ENCODE measurements around the gene FAM20A. TPM values are rescaled to one million over a fixed set of nuclear protein-coding genes. Genes with fewer than 3 reads are reported as not detected.

FAM20A gene
- total and polyA plus RNA-seq, 2 of the 8 experiments (the other 6 are each of a cell fraction or from before 2014, with no cell fraction given) = 3.6 to 11.9 TPM

GRCh38 chr17:68576137-68576536 is 25.0 kb downstream of the FAM20A start:
- Histone ChIP-seq H3K79me1 (ENCODE audit: low read depth, low read length) (no peaks in the 10 kb centered on the region), H3K14ac (ENCODE audit: insufficient read length) (no peak overlapping the region), H3K27me3 (replicated peaks in 1 of 4; ENCODE audit: control insufficient read depth in 3 of 4, extremely low read depth in 1 of 4, insufficient read depth in 3 of 4, low read length in 3 of 4) (no peaks in the 10 kb centered on the region), H4K8ac (ENCODE audit: extremely low read depth, insufficient read depth, low read length) (no peak overlapping the region), H3K23ac (ENCODE audit: insufficient read length) (no peak overlapping the region), H2AK5ac (ENCODE audit: low read depth, low read length) (no peak overlapping the region), H3K4me1 (replicated peaks in 1 of 4; ENCODE audit: control insufficient read depth in 3 of 4, insufficient read depth in 4 of 4, low read length in 3 of 4) (peaks cover 0 to 2% (median 0%) of the 10 kb centered on the region in 4 experiments; a peak in 1 of 7 replicates), H4K91ac (replicated peaks; ENCODE audit: insufficient read length, low read length) (no peak overlapping the region), H3K23me2 (ENCODE audit: low read depth, low read length) (no peaks in the 10 kb centered on the region), H3K4ac (replicated peaks; ENCODE audit: insufficient read length, low read depth, low read length) (no peak overlapping the region), H3K27ac (ENCODE audit: low read depth, low read length) (no peak overlapping the region), H3K56ac (replicated peaks; ENCODE audit: insufficient read length, low read depth, low read length) (no peak overlapping the region), H2BK15ac (ENCODE audit: low read length) (no peak overlapping the region; the same call in 1 of the 2 replicates), H3K4me2 (ENCODE audit: insufficient read depth in 1 of 2, low read depth in 2 of 2, low read length in 2 of 2) (no peak overlapping the region), H2BK20ac (ENCODE audit: low read length) (no peak overlapping the region), H3K18ac (ENCODE audit: extremely low read depth, low read length) (no peak overlapping the region), H4K5ac (ENCODE audit: insufficient read length, low read depth, low read length) (no peak overlapping the region), H2BK5ac (ENCODE audit: low read depth, low read length) (no peak overlapping the region), H3K4me3 (ENCODE audit: extremely low read depth in 1 of 4, insufficient read depth in 2 of 4, low read depth in 3 of 4, low read length in 4 of 4) (no peak overlapping the region), H3K36me3 (ENCODE audit: control insufficient read depth in 2 of 4, insufficient read depth in 4 of 4, low read length in 3 of 4) (peaks cover 0 to 8% (median 0%) of the 10 kb centered on the region in 4 experiments; a peak in 1 of 8 replicates), H2AFZ (ENCODE audit: low read length) (no peak overlapping the region), H3K79me2 (ENCODE audit: control insufficient read depth in 1 of 2, insufficient read depth in 2 of 2, low read length in 2 of 2) (no peaks in the 10 kb centered on the region), H3K9ac (replicated peaks in 1 of 4; ENCODE audit: extremely low read depth in 1 of 4, low read depth in 3 of 4, low read length in 3 of 4) (no peak overlapping the region), H4K20me1 (replicated peaks in 1 of 2; ENCODE audit: control insufficient read depth in 1 of 2, insufficient read depth in 2 of 2, low read length in 2 of 2) (no peaks in the 10 kb centered on the region), H3K9me3 (ENCODE audit: insufficient read depth in 2 of 2, low read depth in 1 of 2, low read length in 1 of 2) (no peaks in the 10 kb centered on the region; a peak in 1 of 4 replicates), H2BK12ac (ENCODE audit: low read depth, low read length) (no peak overlapping the region), H2BK120ac (replicated peaks; ENCODE audit: low read depth, low read length) (no peak overlapping the region)
- DNase-seq (ENCODE audit: low read depth in 1 of 2, low spot score in 2 of 2) (no peak), FAIRE-seq (no peak)
- TF ChIP-seq RXRA (IDR thresholded peaks at IDR 0.05; ENCODE audit: insufficient read depth, low read depth, low read length) = no peak
- ChIA-PET CTCF (ENCODE audit: partially characterized antibody) (interaction anchor here (0.6 to 2.9 kb wide), 12 partner anchors 9 to 970 kb away, joined by 3 to 8 read pairs (median 3); no protein-coding TSS in a partner anchor), POLR2A (ENCODE audit: partially characterized antibody) (interaction anchor here (1.2 kb wide), 1 partner anchor 9 kb away, joined by 3 read pairs; no protein-coding TSS in a partner anchor)
- WGBS, 2 experiments (ENCODE audit: extremely low coverage in 1 of 2, insufficient coverage in 1 of 2, insufficient read length in 1 of 2, insufficient replicate concordance in 2 of 2, low coverage in 1 of 2, low lambda C conversion rate in 2 of 2, missing lambda C conversion rate in 1 of 2) = 85% methylated on average over 2 of the region's 2 CpGs; no CpG with 5 or more reads in 1 of the 2 experiments
